Medulla oblongata (tissue), 1 donor: Measurements from ENCODE around the gene KRT15.
A peak's percentile ranks its signal among the peaks of the same experiment; 100 is the strongest.

Source experiments
- DNase-seq: peaks from one replicate; pipeline ENCODE4 v3.0.0-alpha.2; 2015; ENCODE audit errors: extremely low spot score

Gene KRT15

GRCh38 chr17:41504246-41504977 lies 14.3 kb downstream of the KRT15 start:
- no peak for DNase-seq

- DNase-seq, result no peak
Measured at GRCh38 chr17:41503202-41503601, 15.5 kb downstream of the KRT15 start.

DNA sequence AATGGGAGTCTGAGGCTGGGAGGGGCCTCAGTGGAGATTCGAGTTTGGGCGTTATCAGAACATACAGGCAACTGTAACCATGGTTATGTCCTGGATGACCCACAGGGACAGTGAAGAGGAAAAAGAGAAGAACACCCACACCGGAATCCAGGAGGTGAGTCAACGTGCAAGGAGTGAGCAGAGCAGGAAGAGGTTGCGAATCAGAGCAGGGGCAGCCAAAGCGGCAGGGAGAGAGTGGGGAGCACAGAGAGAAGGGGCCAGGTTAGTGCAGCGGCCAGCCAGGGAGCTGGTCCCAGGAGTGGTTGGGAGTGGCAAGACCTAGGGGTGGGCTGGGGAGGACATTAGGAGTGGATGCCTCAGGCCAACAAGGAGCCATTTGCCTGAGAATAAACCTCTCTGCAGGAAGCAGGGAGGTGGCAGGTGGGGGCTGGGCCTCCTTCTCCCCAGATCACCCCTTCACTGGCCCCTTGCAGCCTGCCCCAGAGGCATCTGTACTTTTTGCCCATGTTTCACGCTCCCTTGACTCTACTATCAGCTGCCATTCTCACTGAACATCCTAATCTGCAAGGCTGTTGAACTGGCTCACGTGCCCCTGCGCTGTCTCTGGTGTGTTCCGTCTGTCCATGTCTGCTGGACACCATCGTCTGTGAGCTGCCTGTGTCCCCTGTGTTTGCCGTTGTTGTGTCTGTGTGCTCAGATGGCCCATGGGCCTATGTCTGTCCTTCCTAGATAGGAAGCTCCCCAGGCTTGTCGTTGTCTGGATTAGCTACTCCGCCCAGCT lies 18.4 kb downstream of the KRT15 start:
- no peak for DNase-seq

GRCh38 chr17:41499714-41500113 lies 19.0 kb downstream of the KRT15 start:
- no peak for DNase-seq

DNA sequence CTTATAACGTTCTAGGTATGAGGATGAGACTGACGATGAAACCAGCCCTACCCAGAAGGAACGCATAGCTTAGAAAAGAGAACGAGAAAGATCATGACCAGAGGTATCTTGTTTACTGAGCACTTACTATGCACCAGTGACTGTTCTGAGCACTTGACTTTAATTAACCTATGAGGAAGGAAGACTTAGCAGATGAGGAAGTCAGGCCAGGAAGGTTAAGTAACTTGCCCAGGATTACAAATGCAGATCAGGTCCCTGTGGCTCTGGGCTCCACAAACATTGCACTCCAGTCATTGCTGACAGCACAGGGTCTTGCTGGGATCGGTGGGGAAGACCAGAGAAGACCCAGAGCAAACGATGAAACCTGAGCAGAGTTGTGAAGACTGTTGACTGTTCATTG lies 20.4 kb downstream of the KRT15 start:
- DNase-seq, result peak; percentile 16

DNA sequence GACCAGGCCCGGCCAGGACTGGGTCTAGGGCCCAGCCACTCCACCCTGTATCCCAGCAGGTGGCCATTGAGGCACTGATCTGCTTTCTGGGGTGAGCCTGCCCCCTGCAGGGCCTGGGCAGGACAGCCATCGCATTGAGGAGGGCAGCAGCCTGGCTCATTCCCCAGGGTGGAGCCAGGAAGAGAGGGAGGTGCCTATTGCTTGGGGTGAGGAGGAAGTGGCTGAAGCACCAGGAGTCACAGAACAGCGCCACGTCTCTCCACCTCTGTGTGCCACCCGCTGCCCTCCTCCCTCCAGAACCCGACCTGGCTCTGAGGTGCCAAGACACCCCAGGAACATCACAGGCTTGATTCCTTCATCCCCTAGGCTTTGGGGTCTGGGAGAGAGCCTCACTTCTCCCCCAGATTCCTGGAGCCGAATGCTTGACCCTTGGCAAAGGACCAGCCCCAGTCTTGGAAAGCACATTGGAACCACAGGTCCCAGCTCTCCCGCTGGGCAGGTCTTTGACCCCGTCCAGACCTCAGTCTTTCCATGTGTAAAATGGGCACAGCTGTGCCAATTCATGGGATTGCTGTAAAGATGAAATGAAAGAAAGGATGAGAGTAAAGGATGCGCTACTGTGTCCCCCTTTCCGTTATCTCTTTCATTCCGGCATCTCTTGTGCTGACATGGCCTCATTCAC lies 21.7 kb downstream of the KRT15 start:
- DNase-seq, result peak; percentile 55

DNA sequence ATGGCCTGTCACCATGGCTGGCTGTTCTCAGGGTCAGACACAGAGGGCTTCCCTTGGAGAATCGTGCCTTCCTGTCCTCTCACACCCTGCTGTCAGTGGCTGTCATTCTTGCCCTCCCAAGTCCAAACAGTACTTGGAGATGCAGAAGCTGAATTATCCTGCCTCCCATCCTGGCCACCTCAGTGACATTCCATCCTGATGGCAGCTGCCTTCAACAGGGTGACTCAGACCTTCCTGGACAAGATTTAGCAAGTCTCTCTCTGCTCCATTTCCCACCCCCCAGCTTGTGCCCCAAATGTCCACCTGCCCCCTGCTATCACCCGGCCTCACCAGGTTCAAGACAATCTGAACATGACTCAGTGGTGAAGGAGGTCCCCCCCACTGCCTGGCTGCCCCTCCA lies 24.2 kb downstream of the KRT15 start:
- DNase-seq, result no peak

GRCh38 chr17:41492771-41493170 lies 25.9 kb downstream of the KRT15 start:
- DNase-seq, result peak; percentile 21

DNA sequence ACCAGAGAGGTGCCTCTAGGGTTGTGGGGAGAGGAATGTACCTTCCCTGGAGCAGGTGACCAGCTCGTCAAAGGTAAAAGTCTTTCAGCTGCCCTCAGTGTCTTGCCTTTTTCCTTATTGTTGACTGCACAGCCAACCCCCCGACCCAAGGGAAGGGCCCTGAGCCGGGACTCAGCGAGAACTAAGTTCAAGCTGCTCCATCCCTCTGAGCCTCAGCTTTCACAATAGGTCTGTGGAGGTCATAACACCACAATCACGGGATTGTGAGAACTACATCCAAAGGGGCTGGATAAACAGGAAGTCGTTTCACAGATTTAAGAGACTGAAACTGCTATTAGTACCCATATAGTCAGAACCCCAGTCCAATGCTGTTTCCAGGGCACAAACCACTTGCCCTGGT lies 26.3 kb downstream of the KRT15 start:
- DNase-seq, result peak; percentile 62

DNA sequence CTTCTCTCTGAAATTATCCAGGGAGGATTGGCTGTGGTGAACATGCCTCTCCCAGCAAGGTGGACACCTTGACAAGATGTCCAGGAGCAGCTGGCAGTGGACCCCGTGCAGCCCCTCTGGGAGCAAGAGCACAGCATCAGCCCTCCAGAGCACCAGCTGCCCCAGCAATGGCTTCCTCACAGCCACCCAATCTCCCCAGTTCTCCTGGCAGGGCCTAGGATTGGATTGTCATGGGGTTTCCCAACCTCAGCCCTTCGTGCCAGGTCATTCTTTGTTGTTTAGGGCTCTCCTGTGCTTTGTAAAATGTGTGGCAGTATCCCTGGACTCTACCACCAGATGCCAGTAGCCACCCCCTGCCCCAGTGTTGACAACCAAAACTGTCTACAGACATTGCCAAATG lies 27.2 kb downstream of the KRT15 start:
- no peak for DNase-seq

DNA sequence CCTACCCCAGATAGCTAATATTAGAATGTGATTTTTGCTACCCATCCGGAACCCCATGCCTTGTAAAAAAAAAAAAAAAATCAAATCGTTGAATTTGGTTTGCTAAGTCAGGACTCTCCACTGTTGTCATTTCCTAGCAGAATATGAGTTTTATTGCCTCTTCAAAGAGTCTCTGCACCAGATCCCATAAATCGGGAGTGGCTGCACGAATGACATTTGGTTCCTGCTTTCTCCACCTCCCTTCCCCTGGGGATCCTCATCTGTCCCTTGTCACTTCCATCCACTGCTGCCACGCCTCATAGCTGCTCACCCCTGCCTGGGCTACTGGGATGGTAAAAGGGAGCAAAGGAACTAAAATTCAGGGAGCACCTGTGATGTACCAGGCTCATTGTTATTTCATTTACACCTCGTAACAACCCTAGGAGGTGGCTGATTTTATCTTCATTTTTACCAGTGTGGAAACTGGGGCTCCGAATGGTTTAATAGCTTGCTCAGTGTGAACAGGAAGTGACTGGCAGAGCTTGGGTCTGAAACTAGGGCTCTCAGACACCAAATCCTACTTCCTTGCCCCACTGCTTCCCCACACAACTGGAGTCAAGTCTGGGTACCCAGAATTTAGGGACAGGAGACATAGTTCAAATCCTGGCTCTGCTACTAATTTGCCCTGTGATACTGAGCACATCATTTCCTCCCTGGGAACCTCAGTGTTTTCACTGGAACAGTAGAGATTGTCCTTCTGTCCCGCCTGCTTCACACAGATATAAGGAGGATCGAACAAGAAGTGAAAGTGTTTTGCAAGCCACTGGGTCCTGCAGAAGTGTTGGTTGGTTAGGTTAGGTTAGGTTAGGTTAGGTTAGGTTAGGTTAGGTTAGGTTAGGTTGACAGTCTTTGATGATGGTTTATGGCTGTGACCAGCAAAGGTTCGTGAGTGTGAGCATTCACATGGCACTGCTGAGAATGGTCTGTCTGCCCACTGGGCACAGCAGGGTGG lies 28.4 kb downstream of the KRT15 start:
- peak; percentile 41 for DNase-seq

GRCh38 chr17:41489531-41489930 lies 29.2 kb downstream of the KRT15 start, which contains the start of gene KRT36:
TSS of gene KRT36 (minus strand) at chr17:41489910. CDS start at chr17:41489864, 46 bp downstream.
- no peak for DNase-seq

- DNase-seq, result no peak
Measured at GRCh38 chr17:41486809-41487530, 31.7 kb downstream of the KRT15 start.

DNA sequence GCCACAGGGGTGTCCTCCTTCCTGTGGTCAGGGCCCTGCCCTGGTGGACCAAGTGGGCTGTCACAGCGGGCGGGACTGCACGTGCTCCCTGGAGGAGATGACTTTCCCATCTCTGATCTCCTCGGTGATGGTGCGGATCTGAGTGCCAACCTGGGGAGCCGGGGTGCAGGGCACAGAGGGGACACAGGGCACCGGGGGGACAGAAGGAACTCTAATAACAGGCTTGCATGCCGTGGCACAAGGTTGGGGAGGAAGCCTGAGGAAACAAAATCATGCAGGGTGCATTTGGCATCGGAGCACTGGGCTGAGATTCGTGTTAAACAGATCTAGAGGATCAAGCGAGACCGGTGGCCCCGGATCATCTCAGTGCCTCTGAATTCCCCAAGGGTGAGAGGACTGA lies 32.4 kb downstream of the KRT15 start:
- no peak for DNase-seq

GRCh38 chr17:41484920-41485904 lies 33.5 kb downstream of the KRT15 start:
- DNase-seq, result no peak

DNA sequence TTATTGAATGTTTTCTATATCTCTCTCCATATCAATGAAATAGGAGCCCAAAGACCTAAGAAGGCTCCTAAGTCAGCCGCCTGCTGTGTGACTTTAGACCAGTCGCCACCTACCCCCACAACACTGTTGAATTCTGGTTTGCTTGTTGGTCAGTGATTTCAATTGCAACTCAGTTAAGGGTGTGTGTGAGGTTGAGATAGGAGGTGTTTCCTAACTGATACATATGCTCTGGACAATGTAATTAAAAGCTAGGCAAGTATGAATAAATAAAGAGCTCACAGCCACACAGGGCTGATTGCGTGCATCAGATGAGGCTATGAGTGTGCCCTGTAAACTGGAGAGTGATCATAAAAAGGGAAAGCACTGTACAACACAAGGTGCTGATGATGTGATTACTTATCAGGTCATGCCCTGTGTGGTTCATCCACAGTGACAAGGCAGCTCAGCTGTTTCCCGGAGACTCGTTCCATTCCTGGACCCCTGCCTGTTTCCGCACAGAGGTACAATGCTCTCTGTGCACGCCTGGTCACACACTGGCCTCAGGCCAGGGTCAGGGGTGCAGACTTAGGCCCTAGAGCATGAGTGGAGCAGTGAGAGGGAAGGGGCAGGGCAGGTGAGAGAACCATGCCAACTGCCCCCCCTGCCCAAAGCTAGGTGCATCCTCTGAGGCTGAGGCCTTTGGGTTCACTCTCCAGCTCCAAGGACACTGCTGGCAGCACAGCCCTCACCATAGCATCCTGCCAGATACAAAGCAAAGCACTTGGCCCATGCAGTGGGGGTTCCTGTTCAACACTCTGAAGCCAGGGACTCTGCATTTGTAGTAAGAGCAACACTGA lies 34.5 kb downstream of the KRT15 start:
- DNase-seq, result no peak

DNA sequence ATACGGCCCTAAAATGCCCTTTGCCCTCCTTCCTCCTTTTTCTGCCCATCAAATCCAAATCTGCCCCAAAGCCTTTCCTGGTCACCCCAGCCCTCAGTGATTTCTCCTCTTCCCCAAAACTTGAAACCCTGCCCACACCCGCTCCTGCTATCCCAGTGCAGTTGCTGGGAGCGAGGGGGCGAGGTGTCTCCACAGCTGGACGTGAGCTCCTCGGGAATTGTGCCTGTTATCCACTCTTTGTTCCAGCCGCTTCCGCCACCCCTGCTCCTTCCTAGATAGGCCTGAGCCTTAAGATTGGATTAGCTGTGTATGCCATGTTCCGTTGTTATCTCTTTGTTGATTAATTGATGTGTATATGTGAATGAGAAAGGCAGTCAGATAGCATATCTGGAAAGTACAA lies 35.2 kb downstream of the KRT15 start:
- no peak for DNase-seq

DNA sequence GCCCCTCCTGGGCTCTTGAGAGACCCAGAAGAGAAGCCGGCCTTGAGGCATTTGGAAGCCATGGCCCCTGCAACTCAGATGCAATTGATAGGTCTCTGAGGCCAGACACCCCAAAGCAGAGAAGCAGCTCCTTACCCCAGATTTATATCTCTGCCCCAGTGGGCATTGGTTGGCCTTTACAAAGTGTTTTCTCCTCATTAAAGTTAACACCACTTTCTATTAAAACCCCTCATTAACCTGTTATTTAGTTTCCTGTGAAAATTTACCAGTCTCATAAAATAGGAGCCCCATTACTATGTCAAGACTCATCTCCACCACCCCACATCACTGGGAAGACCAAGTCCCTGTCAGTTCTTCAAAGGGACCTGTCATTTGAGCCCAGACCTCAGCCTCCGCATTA lies 37.7 kb downstream of the KRT15 start, which contains the start of gene KRT35:
TSS of gene KRT35 (minus strand) at position 116 of the 400 bp plus-strand sequence. CDS start at position 62, 54 bp downstream.
- DNase-seq, result no peak
